GM12878 (cell line): ENCODE results near the gene ABHD1. TPM values are rescaled to one million over a fixed set of nuclear protein-coding genes. Genes with fewer than 3 reads are reported as not detected.
"Not testable (repeated sequence)": the region's sequence is repeated elsewhere in the genome, so short reads cannot be mapped to it uniquely, and the experiment has no call there.

ENCODE experiments used
- ATAC-seq: fragments of 200-7000 bp; cut with Tn5 transposase; 3 replicates; pipeline ENCODE4 v1.9.1; 2020; ENCODE audit warnings: mild to moderate bottlenecking, moderate library complexity
- BruUV-seq: library from RNA; stranded (reverse); fragments of 400-500 nt; replicated peaks from 2 replicates; lab custom pipeline; 2021; lab: Mats Ljungman, UMichigan
- CTCF ChIA-PET: fragments of 300-600 bp; sonication (Branson Sonifier 250); formaldehyde crosslinking; extraction: SDS; loops from one replicate; lab custom pipeline; 2021; ENCODE audit warnings: inconsistent platforms; lab: Yijun Ruan, JAX
- POLR2A ChIA-PET: fragments of 350-600 bp; formaldehyde crosslinking; extraction: SDS; loops from one replicate; lab custom pipeline; 2021; ENCODE audit warnings: inconsistent platforms; lab: Charles Lee
- RAD21 ChIA-PET: fragments of 300-600 bp; sonication (Branson Sonifier 250); formaldehyde crosslinking; loops from one replicate; lab custom pipeline; 2023; ENCODE audit warnings: antibody characterized with exemption; ENCODE audit not compliant: unreplicated experiment; lab: Charles Lee
- SMC1A ChIA-PET: fragments of 300-600 bp; sonication (Branson Sonifier 250); formaldehyde crosslinking; loops from one replicate; lab custom pipeline; 2023; ENCODE audit not compliant: unreplicated experiment, uncharacterized antibody; lab: Charles Lee
- DNase-seq: peaks from one replicate; pipeline ENCODE4 v3.0.0-alpha.2; 2011; ENCODE audit warnings: low read depth, low spot score
- FAIRE-seq: peaks from 3 replicates; lab custom pipeline; 2011; peaks lifted over from hg19 to GRCh38; lab: Jason Lieb, UNC
- H2AFZ ChIP-seq: 2 replicates; pipeline ENCODE4 v1.6.0; 2011; ENCODE audit warnings: low read depth, low read length, control low read depth; ENCODE audit not compliant: control insufficient read depth
- H3K27ac ChIP-seq: 2 replicates; pipeline ENCODE4 v1.5.1; 2011; ENCODE audit warnings: control low read depth; ENCODE audit not compliant: control insufficient read depth, insufficient read depth
- H3K27me3 ChIP-seq, 2 experiments: replicated peaks in 1 of 2; 2 replicates each; pipeline versions ENCODE4 v1.6.0 to v1.6.1; 2011; ENCODE audit warnings: low read length in 1 of 2; ENCODE audit not compliant: control insufficient read depth in 2 of 2, insufficient read depth in 2 of 2
- H3K36me3 ChIP-seq, 2 experiments: 2 replicates each; pipeline ENCODE4 v1.5.1; 2011; ENCODE audit warnings: low read length in 1 of 2; ENCODE audit not compliant: control insufficient read depth in 2 of 2, insufficient read depth in 2 of 2
- H3K4me1 ChIP-seq: 2 replicates; pipeline ENCODE4 v1.6.1; 2011; ENCODE audit warnings: mild to moderate bottlenecking, low read length, moderate library complexity, mixed read lengths; ENCODE audit not compliant: control insufficient read depth, insufficient read depth
- H3K4me2 ChIP-seq: 2 replicates; pipeline ENCODE4 v1.6.0; 2011; ENCODE audit warnings: control low read depth; ENCODE audit not compliant: control insufficient read depth, insufficient read depth
- H3K4me3 ChIP-seq: fragments of 200-600 bp; sonication (generic); 2 replicates; pipeline ENCODE4 v1.5.1; 2016
- H3K79me2 ChIP-seq: 2 replicates; pipeline ENCODE4 v1.6.0; 2011; ENCODE audit warnings: low read length; ENCODE audit not compliant: control insufficient read depth, insufficient read depth
- H3K9ac ChIP-seq: 2 replicates; pipeline ENCODE4 v1.8.0; 2011; ENCODE audit warnings: low read length, control low read depth, mixed read lengths; ENCODE audit not compliant: control insufficient read depth, insufficient read depth
- H3K9me3 ChIP-seq: replicated peaks from 3 replicates; pipeline ENCODE4 v1.5.1; 2011; ENCODE audit warnings: mild to moderate bottlenecking, low read length; ENCODE audit not compliant: control insufficient read depth, insufficient read depth
- H4K20me1 ChIP-seq: 2 replicates; pipeline ENCODE4 v1.6.0; 2011; ENCODE audit not compliant: control insufficient read depth, insufficient read depth
- ASH2L ChIP-seq: fragments of 300-600, 200-600 bp; sonication (generic); IDR thresholded peaks from 2 replicates; pipeline ENCODE4 v1.6.1; 2017; ENCODE audit warnings: low read depth, mild to moderate bottlenecking, borderline replicate concordance
- ATF3 ChIP-seq: IDR thresholded peaks from 2 replicates; pipeline ENCODE4 v1.6.1; 2011; ENCODE audit warnings: low read depth, mild to moderate bottlenecking, low read length, moderate library complexity, borderline replicate concordance; ENCODE audit errors: extremely low read depth
- BCL3 ChIP-seq: IDR thresholded peaks from 2 replicates; pipeline ENCODE4 v1.6.1; 2011; ENCODE audit warnings: borderline replicate concordance, low read depth, mild to moderate bottlenecking, moderate library complexity, low read length; ENCODE audit not compliant: insufficient read depth, poor library complexity, severe bottlenecking
- E2F4 ChIP-seq: IDR thresholded peaks from 2 replicates; pipeline ENCODE4 v1.6.1; 2012; ENCODE audit warnings: low read depth, low read length, improper control_type of control experiment
- ELK1 ChIP-seq: IDR thresholded peaks from 2 replicates; pipeline ENCODE4 v1.6.1; 2012; ENCODE audit warnings: low read depth, low read length, improper control_type of control experiment
- PKNOX1 ChIP-seq: fragments of 450-650 bp; IDR thresholded peaks from 2 replicates; pipeline ENCODE4 v1.6.1; 2016; ENCODE audit warnings: mild to moderate bottlenecking
- ZNF687 ChIP-seq: fragments of 450-650 bp; IDR thresholded peaks from 2 replicates; pipeline ENCODE4 v1.6.1; 2017; ENCODE audit warnings: mild to moderate bottlenecking, moderate library complexity
- WGBS: methylation state at CpG from one replicate; pipeline ENCODE4 v1.1.6; 2016; ENCODE audit warnings: low lambda C conversion rate; ENCODE audit not compliant: insufficient replicate concordance, insufficient coverage; ENCODE audit errors: missing lambda C conversion rate; 5-methylcytosine and 5-hydroxymethylcytosine counted together
- in situ Hi-C: fragments of 300-500 bp; cut with MboI; formaldehyde crosslinking; loops from 9 replicates; pipeline ENCODE4 v1.14.3; 2018; ENCODE audit warnings: mixed read lengths
- intact Hi-C: fragments of 100-400 bp; cut with micrococcal nuclease; formaldehyde crosslinking; loops from one replicate; pipeline ENCODE4 v1.14.2; 2022; ENCODE audit not compliant: unreplicated experiment
- polyA plus RNA-seq, 11 experiments: library from polyadenylated mRNA; depleted of rRNA in 4 of 11; unstranded in 6 of 11; stranded (reverse) in 5 of 11; fragments of >200 nt; fragmentation: Nextera tagmentation in 4 of 11; fragmentation: Illumina TruSeq in 1 of 11; extraction: Ambion mirVana in 4 of 11; extraction: Trizol in 1 of 11; gene quantifications; 1 replicate in 1 of 11; 2 replicates in 10 of 11; pipeline versions ENCODE4 v1.2.1 to v1.2.3, GENCODE V29; 2011 to 2016; ENCODE audit warnings: inconsistent platforms in 2 of 11, missing spikeins in 2 of 11, low read depth in 1 of 11
- total RNA-seq, 4 experiments: library from RNA; depleted of rRNA in 3 of 4; stranded (reverse); fragments of >200 nt in 3 of 4; fragmentation: Illumina TruSeq in 1 of 4; extraction: Trizol in 1 of 4; gene quantifications; 2 replicates each; pipeline versions ENCODE4 v1.2.1 to v1.2.3, GENCODE V29; 2013 to 2021

The ABHD1 gene
- total and polyA plus RNA-seq, 10 of the 15 experiments (the other 5 are each of a cell fraction or from before 2014, with no cell fraction given) = 0.04 to 0.35 (median 0.17) TPM; not detected in 2

GRCh38 chr2:27118525-27119329 lies 4.9 kb upstream of the ABHD1 start, which contains the start of gene CGREF1 (continued):
- TF ChIP-seq ZNF687 (no peak), E2F4 (no peak), ATF3 (no peak), BCL3 (peak; percentile 97), ASH2L (no peak), ELK1 (no peak), PKNOX1 (no peak)

GRCh38 chr2:27119330-27119670 lies 4.3 kb upstream of the ABHD1 start:
- CTCF ChIA-PET, H3K9ac ChIP-seq, intact Hi-C loops, in situ Hi-C loops, H3K27me3 ChIP-seq, DNase-seq, H3K27ac ChIP-seq, ATAC-seq, POLR2A ChIA-PET, H3K4me1 ChIP-seq, H3K4me3 ChIP-seq, BruUV-seq, H3K36me3 ChIP-seq, SMC1A ChIA-PET, RAD21 ChIA-PET, H3K9me3 ChIP-seq, H3K79me2 ChIP-seq, H4K20me1 ChIP-seq, FAIRE-seq: not testable (repeated sequence)
- WGBS = 52% methylated on average over 8 of the region's 8 CpGs
- Histone ChIP-seq H2AFZ (peak overlapping the region; percentile 16), H3K4me2 (peak overlapping the region; percentile 48; the same call in 1 of the 2 replicates)
